Gastrocnemius medialis (tissue), 4 donors: ENCODE data around the gene CAPN5.

ENCODE experiments used
- CTCF ChIP-seq, 5 experiments: fragments of 450-650 bp in 3 of 5; fragments of 200-600 bp in 2 of 5; sonication (generic) in 2 of 5; IDR thresholded peaks in 4 of 5; conservative IDR thresholded peaks in 1 of 5; 1 replicate in 4 of 5; 2 replicates in 1 of 5; pipeline ENCODE4 v1.5.1; 2016 to 2019; ENCODE audit warnings: antibody characterized with exemption in 5 of 5, mild to moderate bottlenecking in 3 of 5, moderate library complexity in 3 of 5
- POLR2A ChIP-seq, 2 donors: fragments of 450-650 bp; IDR thresholded peaks; one replicate each; pipeline ENCODE4 v1.6.1; 2017; ENCODE audit warnings: antibody characterized with exemption in 2 of 2, mild to moderate bottlenecking in 2 of 2, moderate library complexity in 2 of 2

- TF ChIP-seq CTCF (IDR thresholded peaks at IDR 0.05 in 4 of 5, conservative IDR thresholded peaks at IDR 0.05 in 1 of 5) (no peak), POLR2A (IDR thresholded peaks at IDR 0.05) (no peak)
Measured at GRCh38 chr11:77082838-77083565, 16.2 kb downstream of the CAPN5 start.
